T-helper 2 cell treated with Interferon-gamma antibody and Interleukin-4, amounts not matched to agents 5 μg/mL and 100 μg/mL, for 36 hours (primary cell): ENCODE data around the gene CLCN3.

Experiments
- DNase-seq: peaks from one replicate; pipeline ENCODE4 v3.0.0; 2021; ENCODE audit warnings: low spot score
- H3K27ac Mint-ChIP-seq: one replicate; pipeline ENCODE4 v1.8.0; 2021; ENCODE audit warnings: mild to moderate bottlenecking, mixed read lengths
- H3K27me3 Mint-ChIP-seq: one replicate; pipeline ENCODE4 v1.8.0; 2021; ENCODE audit warnings: low read depth, mixed read lengths
- H3K36me3 Mint-ChIP-seq: one replicate; pipeline ENCODE4 v1.8.0; 2021; ENCODE audit warnings: low read depth, mixed read lengths
- H3K4me1 Mint-ChIP-seq: one replicate; pipeline ENCODE4 v1.8.0; 2021; ENCODE audit warnings: low read depth, mixed read lengths
- H3K4me3 Mint-ChIP-seq: one replicate; pipeline ENCODE4 v1.8.0; 2022; ENCODE audit warnings: mild to moderate bottlenecking, moderate library complexity, mixed read lengths
- H3K9me3 Mint-ChIP-seq: one replicate; pipeline ENCODE4 v1.8.0; 2021; ENCODE audit warnings: mixed read lengths

The CLCN3 gene

DNA sequence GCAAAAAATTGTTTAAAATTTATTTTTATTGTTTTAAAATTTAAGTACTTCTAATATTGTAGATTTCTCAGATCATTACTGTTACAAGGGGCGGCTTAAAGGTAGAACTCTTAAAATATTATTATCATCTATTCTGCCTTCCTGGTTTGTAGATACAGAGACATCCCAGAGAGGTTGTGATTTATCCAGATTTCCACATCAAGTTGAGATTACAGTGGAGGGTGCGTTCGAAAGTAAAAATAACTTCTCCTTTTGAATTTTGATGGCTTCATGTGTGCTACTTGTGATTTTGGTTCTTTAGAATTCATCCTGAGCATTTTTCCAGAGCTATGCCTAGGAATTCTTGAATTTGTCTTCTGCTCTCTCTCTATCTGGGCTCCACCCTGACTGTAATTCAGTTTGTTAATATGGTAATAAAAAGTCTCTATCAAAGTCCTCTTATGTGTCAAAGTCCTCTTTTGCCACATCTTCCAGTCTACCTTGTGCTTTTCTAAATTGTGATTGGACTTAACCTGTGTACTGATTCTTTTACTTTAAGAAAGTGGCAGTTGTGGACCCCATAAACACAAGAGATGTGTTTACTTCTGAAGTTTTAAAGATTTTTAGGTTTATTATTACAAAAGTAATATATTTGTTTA, 37.2 kb downstream of the CLCN3 start:
- DNase-seq = no peak
- Mint-ChIP-seq H3K9me3 (no peaks in the 10 kb centered on the region), H3K27me3 (no peaks in the 10 kb centered on the region), H3K4me3 (no peak overlapping the region), H3K4me1 (peaks cover 27% of the 10 kb centered on the region), H3K36me3 (peaks cover 4% of the 10 kb centered on the region), H3K27ac (no peak overlapping the region)

DNA sequence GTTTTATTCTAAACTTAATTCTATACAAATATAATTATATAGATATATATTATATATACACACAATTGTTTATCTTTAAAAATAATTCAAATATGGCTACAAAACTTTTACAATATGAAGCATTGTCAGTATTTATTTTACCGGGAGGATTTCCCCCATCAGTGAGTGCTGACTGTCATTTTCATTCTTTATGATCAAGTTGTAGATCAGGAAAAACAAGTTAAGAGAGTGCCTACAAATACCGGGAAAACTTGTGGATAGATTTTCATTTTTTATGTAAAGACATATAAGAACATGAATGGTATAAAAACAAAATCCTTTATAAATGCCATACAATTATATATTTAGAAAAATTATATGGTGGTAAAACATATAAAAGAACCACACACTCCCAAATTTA, 37.8 kb downstream of the CLCN3 start:
- DNase-seq = no peak
- Mint-ChIP-seq H3K4me1 (peaks cover 27% of the 10 kb centered on the region), H3K4me3 (no peak overlapping the region), H3K27me3 (no peaks in the 10 kb centered on the region), H3K36me3 (peaks cover 2% of the 10 kb centered on the region), H3K27ac (no peak overlapping the region), H3K9me3 (no peaks in the 10 kb centered on the region)

DNA sequence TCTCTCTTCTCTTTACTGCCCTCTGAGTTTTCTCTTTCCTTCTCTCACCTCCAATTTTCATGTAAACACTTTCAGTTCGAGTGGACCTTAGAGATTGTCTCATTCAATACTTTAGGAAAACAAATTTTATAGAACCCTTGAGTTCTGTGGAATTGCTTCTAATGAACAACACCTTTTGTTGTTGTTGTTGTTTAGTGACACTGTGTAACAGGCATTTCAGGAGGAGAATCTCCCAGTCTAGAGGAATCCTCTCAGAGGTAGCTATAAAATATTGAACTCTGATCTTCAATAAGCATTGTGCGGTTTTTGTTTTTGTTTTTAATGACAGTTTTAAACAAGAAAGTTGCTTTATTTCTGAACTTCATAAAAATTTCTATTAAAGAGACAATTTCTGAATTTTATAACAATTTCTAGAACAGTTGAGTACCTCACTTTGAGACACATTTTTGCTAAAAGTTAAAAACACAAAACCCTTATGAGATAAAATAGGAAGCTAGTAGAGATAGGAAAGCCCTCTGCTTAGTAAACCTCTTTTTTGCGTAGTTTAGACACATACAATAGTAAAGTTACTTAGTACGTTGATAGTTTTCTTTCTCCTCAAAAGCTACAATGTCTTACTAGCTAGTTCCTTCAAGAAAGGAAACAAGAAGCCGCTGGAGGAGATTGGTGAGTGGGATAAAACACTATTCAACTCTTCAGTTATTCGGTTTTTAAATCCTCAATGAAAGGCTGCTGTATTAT, 38.8 kb downstream of the CLCN3 start:
- Mint-ChIP-seq H3K4me1 (peaks cover 27% of the 10 kb centered on the region), H3K9me3 (no peaks in the 10 kb centered on the region), H3K4me3 (peak overlapping the region; percentile 24), H3K36me3 (peaks cover 2% of the 10 kb centered on the region), H3K27me3 (no peaks in the 10 kb centered on the region), H3K27ac (peak overlapping the region; percentile 45)
- DNase-seq = no peak

DNA sequence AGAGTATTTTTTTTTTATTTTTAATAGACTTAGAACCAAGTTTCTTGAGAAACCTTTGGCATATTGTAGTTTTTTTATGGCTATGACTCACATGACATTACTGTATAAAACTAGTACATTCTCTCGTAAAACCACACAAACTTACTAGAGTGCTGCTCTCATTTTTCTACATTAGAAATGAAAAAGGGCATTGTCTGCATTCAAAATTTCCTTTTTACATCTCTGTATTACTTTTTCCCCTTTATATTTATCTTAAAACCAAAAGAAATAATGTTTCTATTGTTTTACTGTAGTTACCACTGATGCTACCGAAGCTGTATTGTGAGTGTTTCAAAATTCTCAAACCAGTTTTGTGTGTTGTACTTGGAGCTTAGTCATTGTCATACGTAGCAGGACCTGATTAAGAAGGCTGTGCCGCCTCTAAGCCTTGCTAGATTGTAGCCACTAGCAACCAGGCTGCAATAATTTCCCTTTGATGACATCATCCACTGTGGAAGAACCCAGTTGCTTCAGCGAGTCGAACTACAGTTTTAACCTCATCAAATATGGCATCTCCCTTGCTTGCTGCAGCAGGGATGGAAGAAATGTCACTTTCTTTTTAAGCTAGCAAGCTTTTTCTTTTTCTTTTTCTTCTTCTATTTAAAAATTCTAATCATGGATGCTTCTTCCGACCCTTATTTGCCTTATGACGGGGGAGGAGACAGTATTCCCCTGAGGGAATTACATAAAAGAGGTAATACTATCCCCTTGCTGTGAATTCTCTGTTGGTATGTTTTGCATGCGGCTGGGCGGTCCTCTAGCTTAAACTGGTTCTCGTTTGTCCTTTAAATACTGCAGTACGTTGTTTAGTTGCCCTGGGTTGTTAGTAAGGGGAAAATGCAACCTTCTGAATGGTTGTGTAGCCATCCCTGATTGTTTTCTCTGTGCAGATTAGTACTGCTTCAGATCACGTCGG, 39.6 kb downstream of the CLCN3 start:
- peak overlapping the region; percentile 80 for H3K4me3 Mint-ChIP-seq
- DNase-seq = peak; percentile 80
- peak overlapping the region; percentile 98 for H3K27ac Mint-ChIP-seq
- H3K27me3 Mint-ChIP-seq = no peaks in the 10 kb centered on the region
- H3K9me3 Mint-ChIP-seq = no peaks in the 10 kb centered on the region
- no peaks in the 10 kb centered on the region for H3K36me3 Mint-ChIP-seq
- H3K4me1 Mint-ChIP-seq = peaks cover 31% of the 10 kb centered on the region

DNA sequence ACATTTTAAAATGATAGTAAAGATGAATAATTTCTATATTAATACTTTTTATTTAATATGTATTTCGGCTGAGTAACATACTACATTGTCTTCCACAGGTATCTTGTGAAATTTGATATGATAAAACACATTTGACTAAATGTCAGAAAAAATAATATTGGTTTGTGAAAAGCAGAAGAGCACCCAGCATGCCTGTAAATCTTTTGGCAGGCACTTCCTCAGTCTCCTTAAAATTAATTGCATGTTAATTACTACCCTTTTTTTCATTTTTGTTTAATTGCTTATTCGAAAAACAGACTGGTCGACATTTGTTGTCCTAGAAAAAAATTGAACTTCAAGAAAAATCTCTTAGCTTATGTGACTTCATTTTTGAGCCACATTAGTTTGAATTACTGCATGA, 40.6 kb downstream of the CLCN3 start:
- DNase-seq = no peak
- peaks cover 7% of the 10 kb centered on the region for H3K36me3 Mint-ChIP-seq
- H3K4me3 Mint-ChIP-seq = no peak overlapping the region
- no peaks in the 10 kb centered on the region for H3K27me3 Mint-ChIP-seq
- no peaks in the 10 kb centered on the region for H3K9me3 Mint-ChIP-seq
- H3K27ac Mint-ChIP-seq = no peak overlapping the region
- peaks cover 41% of the 10 kb centered on the region for H3K4me1 Mint-ChIP-seq

DNA sequence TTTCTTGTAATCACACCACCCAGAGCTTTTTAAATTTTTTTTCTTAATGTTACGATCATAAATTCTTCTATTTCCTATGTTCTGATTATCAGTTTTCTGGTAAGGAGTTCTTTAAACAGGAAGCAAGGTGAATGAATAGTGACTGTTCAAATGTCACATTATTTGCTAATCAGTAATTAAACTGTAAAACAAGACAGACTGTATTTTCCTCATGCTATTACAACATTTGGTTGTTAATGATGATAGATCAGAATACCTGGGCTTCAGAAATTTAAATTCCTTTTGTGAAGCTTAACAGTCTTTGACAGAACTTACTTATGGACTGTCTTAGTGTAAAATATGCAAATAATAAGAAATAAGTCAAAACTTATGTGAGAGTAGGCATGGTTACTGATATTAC, 41.4 kb downstream of the CLCN3 start:
- no peak overlapping the region for H3K27ac Mint-ChIP-seq
- H3K9me3 Mint-ChIP-seq = no peaks in the 10 kb centered on the region
- DNase-seq = no peak
- H3K36me3 Mint-ChIP-seq = peaks cover 15% of the 10 kb centered on the region
- peaks cover 41% of the 10 kb centered on the region for H3K4me1 Mint-ChIP-seq
- no peaks in the 10 kb centered on the region for H3K27me3 Mint-ChIP-seq
- no peak overlapping the region for H3K4me3 Mint-ChIP-seq

DNA sequence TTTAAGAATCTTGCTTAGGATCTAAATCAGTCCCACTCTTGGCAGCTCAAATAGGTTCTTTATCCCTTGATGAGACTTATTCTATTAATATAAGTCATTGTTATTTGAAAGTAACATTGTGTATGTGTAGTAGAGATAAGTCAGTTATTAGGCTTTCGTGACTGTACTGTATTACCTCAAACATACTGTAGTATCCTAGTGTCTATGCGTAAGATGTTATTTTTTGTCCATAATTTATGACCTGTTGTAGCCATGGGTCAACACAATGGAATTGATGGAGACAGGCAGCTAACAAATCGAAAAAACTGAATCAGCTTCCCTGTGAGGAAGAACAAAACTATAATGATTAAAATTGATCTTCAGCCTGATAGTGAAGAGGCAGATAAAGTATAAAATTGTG, 41.8 kb downstream of the CLCN3 start:
- no peaks in the 10 kb centered on the region for H3K27me3 Mint-ChIP-seq
- H3K27ac Mint-ChIP-seq = no peak overlapping the region
- H3K4me3 Mint-ChIP-seq = no peak overlapping the region
- H3K36me3 Mint-ChIP-seq = peaks cover 15% of the 10 kb centered on the region
- H3K4me1 Mint-ChIP-seq = peaks cover 41% of the 10 kb centered on the region
- H3K9me3 Mint-ChIP-seq = no peaks in the 10 kb centered on the region
- DNase-seq = no peak

DNA sequence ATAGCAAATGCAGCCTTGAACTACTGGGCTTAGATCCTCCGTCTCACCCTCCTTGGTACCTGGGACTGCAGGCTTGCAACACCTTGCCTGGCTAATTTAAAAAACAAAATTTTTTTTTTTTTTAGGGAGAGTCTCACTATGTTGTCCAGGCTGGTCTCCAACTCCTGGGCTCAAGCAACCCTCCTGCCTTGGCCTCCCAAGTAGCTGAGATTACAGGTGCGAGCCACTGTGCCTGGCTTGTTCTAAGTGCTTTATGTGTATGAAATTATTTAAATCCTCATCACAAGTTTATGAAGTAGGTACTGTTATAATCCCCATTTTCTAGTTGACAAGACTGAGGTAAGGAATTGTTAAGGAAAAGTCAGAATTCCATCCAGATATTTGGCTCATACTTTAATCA, 43.0 kb downstream of the CLCN3 start:
- Mint-ChIP-seq H3K27me3 (no peaks in the 10 kb centered on the region), H3K9me3 (no peaks in the 10 kb centered on the region), H3K36me3 (peaks cover 23% of the 10 kb centered on the region), H3K27ac (no peak overlapping the region), H3K4me1 (peaks cover 37% of the 10 kb centered on the region), H3K4me3 (no peak overlapping the region)
- no peak for DNase-seq

DNA sequence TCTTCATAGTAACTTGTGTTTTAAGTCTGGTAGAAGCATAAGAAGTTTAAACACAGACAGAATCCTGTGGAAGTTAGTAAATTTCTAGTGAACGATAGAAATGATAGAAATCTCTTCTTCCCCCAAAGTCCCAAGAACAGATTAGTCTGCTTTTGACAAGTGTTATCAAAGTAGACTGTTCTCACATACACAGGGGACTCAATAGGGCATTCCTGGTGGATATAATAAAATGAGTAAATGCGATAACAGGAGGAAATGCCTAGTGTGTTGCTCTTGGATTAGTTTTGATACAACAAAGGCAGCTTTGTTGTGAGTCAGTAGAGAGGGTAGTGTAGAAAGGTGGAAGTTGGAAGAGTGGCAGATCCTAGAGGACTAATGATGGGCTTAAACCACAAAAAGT, 43.5 kb downstream of the CLCN3 start:
- Mint-ChIP-seq H3K27ac (no peak overlapping the region), H3K4me1 (peaks cover 36% of the 10 kb centered on the region), H3K4me3 (no peak overlapping the region), H3K27me3 (no peaks in the 10 kb centered on the region), H3K9me3 (no peaks in the 10 kb centered on the region), H3K36me3 (peaks cover 23% of the 10 kb centered on the region)
- DNase-seq = no peak

DNA sequence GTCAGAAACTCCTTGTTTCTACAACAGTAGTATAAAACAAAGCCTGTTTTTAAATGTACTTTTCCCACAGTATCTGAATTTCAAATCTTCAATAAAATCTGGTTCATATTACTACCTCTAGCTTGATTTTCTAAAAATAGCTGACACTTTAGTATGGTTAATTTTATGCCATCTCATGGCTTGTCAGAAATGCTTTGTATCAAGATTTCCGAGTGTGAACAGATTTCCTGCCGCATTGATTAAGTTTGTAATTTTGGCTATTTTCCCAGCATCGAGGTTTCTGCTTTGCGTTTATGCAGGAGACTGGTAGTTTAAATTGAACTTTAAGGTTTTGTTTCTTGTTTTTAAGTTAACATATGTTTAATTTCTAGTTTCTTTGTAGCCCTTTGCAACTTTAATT, 44.2 kb downstream of the CLCN3 start:
- Mint-ChIP-seq H3K27ac (no peak overlapping the region), H3K4me3 (no peak overlapping the region), H3K4me1 (peaks cover 31% of the 10 kb centered on the region), H3K9me3 (peaks cover under 1% of the 10 kb centered on the region), H3K36me3 (peaks cover 25% of the 10 kb centered on the region), H3K27me3 (no peaks in the 10 kb centered on the region)
- DNase-seq = no peak

DNA sequence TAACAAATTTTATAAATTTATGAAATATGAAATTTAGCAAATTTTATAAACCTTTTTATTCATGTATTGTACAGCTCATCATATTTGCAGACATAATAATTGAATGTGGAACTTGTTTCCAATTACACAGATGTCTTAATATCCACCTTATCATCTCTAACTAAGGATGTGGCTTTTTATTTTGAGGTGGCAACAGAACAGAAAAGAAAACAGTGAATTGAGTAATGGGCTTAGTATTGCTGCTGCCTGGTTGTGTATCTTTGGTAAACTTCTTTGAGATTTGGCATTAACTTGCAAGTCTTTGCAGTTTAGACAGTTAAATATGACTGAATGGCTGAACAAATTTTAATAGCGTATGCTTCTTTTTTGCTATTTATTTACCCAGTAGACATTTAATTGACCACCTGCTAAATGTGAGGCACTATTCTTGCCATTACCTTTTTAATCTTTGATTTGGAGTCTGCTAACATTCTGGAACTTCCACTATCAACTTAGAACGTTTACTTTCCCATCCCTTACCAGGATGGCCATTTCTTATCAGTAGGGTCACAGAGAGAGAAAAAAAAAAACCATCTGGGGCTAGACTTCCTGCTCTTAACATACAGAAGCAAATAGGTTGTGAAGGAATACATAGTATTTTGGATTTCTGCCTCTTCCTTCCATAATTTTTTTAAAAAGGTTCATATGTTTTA, 44.8 kb downstream of the CLCN3 start:
- DNase-seq = no peak

DNA sequence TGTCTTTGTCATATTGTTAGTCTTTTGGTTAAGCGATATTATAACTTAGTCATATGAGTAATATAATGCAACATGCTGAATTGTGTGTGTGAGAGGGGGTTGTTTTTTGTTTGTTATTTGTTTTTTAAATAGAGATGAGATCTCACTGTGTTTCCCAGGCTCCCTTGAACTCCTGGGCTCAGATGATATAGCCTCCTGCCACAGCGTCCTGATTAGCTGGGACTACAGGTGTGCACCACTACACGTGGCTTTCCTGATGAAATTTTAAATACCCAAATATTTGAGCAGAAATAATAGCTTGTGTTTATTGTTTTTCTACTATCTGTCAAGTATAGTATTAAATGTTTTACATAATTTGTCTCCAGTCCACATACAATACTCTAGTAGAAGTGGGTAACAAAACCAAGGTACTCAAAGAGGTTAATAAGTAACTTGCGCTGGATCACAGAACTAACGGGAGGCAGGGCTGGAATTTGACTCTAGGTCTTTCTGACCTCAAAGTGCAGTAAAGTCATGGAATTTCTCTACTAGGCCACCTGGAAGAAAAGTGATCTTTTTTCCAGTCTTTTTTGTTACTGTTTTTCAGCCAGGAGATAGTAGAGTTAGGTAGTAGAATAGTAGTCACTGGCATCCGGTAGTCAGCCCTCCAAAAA, 47.8 kb downstream of the CLCN3 start:
- H3K27me3 Mint-ChIP-seq = no peaks in the 10 kb centered on the region

More for the DNA sequence above, 44.8 kb downstream of the CLCN3 start:
- Mint-ChIP-seq H3K4me3 (peak overlapping the region; percentile 57), H3K36me3 (peaks cover 30% of the 10 kb centered on the region), H3K4me1 (peaks cover 27% of the 10 kb centered on the region), H3K27ac (peak overlapping the region; percentile 77), H3K9me3 (peaks cover 6% of the 10 kb centered on the region), H3K27me3 (no peaks in the 10 kb centered on the region)

DNA sequence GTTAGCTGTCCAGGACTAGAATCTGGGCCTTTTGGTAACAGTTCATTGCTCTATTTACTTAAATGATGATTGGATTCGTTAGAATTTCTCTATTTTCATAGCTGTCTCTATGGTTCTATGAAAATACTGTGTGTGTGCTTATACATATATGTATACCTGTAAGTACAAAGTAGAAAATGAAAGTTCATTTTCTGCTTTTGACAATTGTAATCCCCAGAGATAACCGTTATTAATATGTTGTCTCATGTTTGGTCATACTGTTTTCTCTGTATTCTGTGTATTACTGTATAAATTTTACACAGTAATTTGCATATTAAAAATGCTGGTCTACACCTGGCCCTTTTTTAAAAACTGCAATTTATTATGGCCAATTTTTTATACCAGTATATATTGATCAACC, 55.4 kb downstream of the CLCN3 start:
- Mint-ChIP-seq H3K4me1 (peaks cover 3% of the 10 kb centered on the region), H3K27ac (no peak overlapping the region), H3K36me3 (peaks cover 16% of the 10 kb centered on the region), H3K9me3 (no peaks in the 10 kb centered on the region), H3K27me3 (no peaks in the 10 kb centered on the region), H3K4me3 (no peak overlapping the region)
- DNase-seq = no peak

More for the DNA sequence above, 47.8 kb downstream of the CLCN3 start:
- H3K36me3 Mint-ChIP-seq = peaks cover 38% of the 10 kb centered on the region
- H3K4me1 Mint-ChIP-seq = peaks cover 14% of the 10 kb centered on the region
- no peak overlapping the region for H3K27ac Mint-ChIP-seq
- no peak overlapping the region for H3K4me3 Mint-ChIP-seq
- H3K9me3 Mint-ChIP-seq = peaks cover 11% of the 10 kb centered on the region
- no peak for DNase-seq
